HL-60 (cell line): ENCODE data around the gene AMN.

ENCODE experiments used
- DNase-seq, 2 experiments: peaks; one replicate each; pipeline ENCODE4 v3.0.0-alpha.2; 2010 to 2020; ENCODE audit warnings: low read depth in 1 of 2, low spot score in 1 of 2
- H3K27ac ChIP-seq: fragments of 250-450 bp; sonication (Bioruptor Pico); replicated peaks from 2 replicates; pipeline ENCODE4 v1.5.1; 2020; ENCODE audit warnings: mild to moderate bottlenecking, moderate library complexity
- H3K27me3 ChIP-seq: fragments of 250-450 bp; sonication (Bioruptor Pico); 2 replicates; pipeline ENCODE4 v1.5.1; 2021; ENCODE audit warnings: mild to moderate bottlenecking, moderate library complexity; ENCODE audit not compliant: insufficient read depth, poor library complexity, severe bottlenecking
- H3K4me3 ChIP-seq: replicated peaks from 2 replicates; pipeline ENCODE4 v1.5.1; 2011; ENCODE audit warnings: mild to moderate bottlenecking, control low read depth, low read length; ENCODE audit not compliant: insufficient read depth
- CTCF ChIP-seq: IDR thresholded peaks from one replicate; pipeline ENCODE4 v1.5.1; 2011; ENCODE audit warnings: low read length, control low read depth, inconsistent platforms; ENCODE audit not compliant: insufficient read depth
- GABPA ChIP-seq: IDR thresholded peaks from 2 replicates; pipeline ENCODE4 v1.6.1; 2012; ENCODE audit warnings: low read depth
- POLR2AphosphoS5 ChIP-seq: IDR thresholded peaks from 2 replicates; pipeline ENCODE4 v1.6.1; 2012; ENCODE audit warnings: low read depth
- REST ChIP-seq: IDR thresholded peaks from 2 replicates; pipeline ENCODE4 v1.6.1; 2012; ENCODE audit warnings: low read depth; ENCODE audit not compliant: insufficient replicate concordance
- SPI1 ChIP-seq: IDR thresholded peaks from 2 replicates; pipeline ENCODE4 v1.6.1; 2012; ENCODE audit warnings: low read depth, mild to moderate bottlenecking, borderline replicate concordance

The AMN gene

DNA sequence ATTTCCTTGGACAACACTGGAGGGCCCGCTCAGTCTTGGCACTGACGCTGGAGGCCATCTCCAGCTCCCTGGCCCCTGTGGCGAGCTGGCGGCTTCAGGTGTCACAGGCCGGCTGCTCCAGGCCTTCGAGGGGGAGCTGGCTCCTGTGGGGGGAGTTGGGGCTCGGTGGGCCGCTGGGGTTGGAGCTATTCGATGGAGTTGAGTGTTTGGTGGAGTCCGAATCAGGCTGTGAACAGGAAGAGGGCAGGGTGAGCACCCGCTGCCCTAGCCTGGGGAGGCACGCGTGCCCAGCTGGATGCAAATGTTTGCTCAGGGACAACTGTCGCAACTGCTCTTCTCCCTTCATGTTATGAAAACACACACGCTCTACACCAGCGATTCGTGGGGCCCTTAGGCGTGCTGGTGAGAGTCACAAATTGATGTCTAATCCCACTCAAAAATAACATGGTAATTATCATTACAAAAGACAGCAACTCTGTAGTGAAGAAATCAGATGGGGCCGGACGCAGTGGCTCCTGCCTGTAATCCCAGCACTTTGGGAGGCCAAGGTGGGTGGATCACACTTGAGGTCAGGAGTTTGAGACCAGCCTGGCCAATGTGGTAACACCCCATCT is 11.3 kb downstream of the AMN start:
- Histone ChIP-seq H3K4me3 (no peak overlapping the region), H3K27me3 (peaks cover 16% of the 10 kb centered on the region), H3K27ac (no peak overlapping the region)
- no peak for DNase-seq
- TF ChIP-seq SPI1 (no peak), GABPA (no peak), CTCF (no peak)

DNA sequence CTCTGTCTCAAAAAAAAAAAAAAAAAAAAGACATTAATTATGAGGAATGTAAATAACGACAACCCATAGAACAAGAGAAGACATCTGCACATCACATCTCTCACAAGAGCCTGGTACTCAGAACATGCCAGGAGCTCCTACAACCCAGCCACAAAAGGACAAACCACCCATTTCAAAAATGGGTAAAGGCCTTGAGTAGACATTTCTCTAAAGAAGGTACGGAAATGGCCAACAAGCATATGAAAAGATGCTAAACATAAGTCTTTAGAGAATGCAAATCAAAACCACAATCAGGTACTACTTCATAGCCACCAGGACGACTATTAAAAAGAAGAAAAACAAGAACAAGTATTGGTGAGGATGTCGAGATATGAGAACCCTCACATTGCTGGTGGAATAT is 13.3 kb downstream of the AMN start:
- Histone ChIP-seq H3K27me3 (peaks cover 3% of the 10 kb centered on the region), H3K27ac (no peak overlapping the region), H3K4me3 (no peak overlapping the region)
- TF ChIP-seq GABPA (no peak), POLR2AphosphoS5 (no peak), REST (no peak), CTCF (no peak), SPI1 (no peak)
- no peak for DNase-seq

DNA sequence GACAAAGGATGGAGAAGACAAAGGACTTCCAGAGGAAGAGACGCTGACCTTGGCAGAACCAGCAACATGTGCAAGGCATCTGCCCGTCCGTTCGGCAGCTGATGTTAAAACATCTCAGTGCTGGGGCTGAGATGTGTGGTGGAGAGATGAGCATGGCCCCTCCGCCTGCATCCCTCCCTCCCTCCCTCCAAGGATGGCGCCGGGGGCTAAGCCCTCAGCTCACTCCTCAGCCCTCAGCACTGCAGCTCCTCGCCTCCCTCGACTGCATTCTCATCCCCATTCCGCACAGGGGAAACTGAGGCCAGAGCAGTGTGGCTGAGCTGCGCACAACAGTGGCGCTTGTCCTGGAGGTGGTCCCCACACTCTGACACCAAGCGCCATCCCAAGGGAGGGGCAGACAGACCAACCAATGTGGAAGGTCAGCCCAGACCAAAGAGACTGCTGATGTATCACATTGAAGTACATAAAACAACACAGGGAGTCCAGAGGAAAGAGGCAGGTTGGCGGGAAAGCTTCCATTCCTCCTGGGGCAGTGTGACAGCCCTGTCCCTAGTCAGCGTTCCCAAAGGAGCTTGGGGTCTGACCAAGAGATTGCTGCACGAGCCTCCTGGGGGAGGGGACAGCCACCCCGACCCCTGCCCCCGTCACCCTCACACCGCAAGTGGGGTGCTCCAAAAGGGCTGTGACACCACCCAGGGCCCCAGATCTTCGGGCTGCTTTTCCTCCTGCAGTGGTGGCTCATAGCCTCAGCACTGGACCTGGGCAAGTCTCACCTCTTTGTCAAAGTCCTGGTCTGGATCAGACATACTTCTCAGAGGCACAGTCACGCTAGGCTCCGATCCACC is 15.1 kb downstream of the AMN start:
- Histone ChIP-seq H3K27me3 (no peaks in the 10 kb centered on the region), H3K4me3 (no peak overlapping the region), H3K27ac (no peak overlapping the region)
- TF ChIP-seq CTCF, result no peak
- no peak for TF ChIP-seq GABPA
- TF ChIP-seq REST, result no peak
- no peak for TF ChIP-seq SPI1
- TF ChIP-seq POLR2AphosphoS5, result no peak
- DNase-seq, result no peak

DNA sequence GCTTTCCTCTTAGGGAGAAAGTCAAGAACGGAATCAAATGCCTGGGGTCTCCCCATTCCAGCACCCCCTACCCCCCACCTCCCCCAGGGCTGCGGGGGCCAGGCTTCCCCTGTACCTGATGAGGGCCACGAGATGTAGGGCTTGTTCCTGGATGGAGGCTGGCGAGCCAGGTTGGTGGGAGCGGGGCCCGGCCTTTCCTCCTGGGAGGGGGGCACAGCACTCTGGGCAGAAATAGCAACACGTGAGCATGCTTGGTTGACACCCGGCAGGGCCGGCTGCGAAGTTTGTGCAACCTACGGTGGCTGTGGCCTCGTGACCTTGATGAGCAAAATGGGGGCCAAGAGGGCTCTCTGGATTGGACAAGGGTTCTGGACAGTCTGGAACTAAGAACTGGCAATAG is 15.7 kb downstream of the AMN start:
- Histone ChIP-seq H3K27me3 (no peaks in the 10 kb centered on the region), H3K4me3 (no peak overlapping the region), H3K27ac (no peak overlapping the region)
- TF ChIP-seq GABPA (no peak), CTCF (no peak), SPI1 (no peak), POLR2AphosphoS5 (no peak), REST (no peak)
- no peak for DNase-seq
